GM10266 (cell line): Measurements from ENCODE around the gene DAPK1.

ENCODE experiments used
- DNase-seq: peaks from one replicate; pipeline ENCODE4 v3.0.0; 2012; ENCODE audit errors: extremely low spot score
- CTCF ChIP-seq: IDR thresholded peaks from 2 replicates; pipeline ENCODE4 v1.5.1; 2012; ENCODE audit warnings: mild to moderate bottlenecking, low read depth; ENCODE audit not compliant: control insufficient read depth, insufficient read depth; ENCODE audit errors: missing control alignments

Gene DAPK1

GRCh38 chr9:87748881-87749280 is 251.2 kb downstream of the DAPK1 start:
- DNase-seq, result no peak
- no peak for TF ChIP-seq CTCF

GRCh38 chr9:87749335-87750035 is 251.8 kb downstream of the DAPK1 start:
- no peak for DNase-seq
- TF ChIP-seq CTCF, result no peak

GRCh38 chr9:87750726-87751125 is 253.1 kb downstream of the DAPK1 start:
- DNase-seq, result no peak
- TF ChIP-seq CTCF, result no peak

GRCh38 chr9:87751423-87751822 is 253.8 kb downstream of the DAPK1 start:
- no peak for TF ChIP-seq CTCF
- DNase-seq, result no peak

GRCh38 chr9:87751868-87752267 is 254.2 kb downstream of the DAPK1 start:
- no peak for TF ChIP-seq CTCF
- DNase-seq, result no peak

GRCh38 chr9:87753313-87753712 is 255.6 kb downstream of the DAPK1 start:
- no peak for DNase-seq
- TF ChIP-seq CTCF, result no peak
